Spinal cord (tissue), 10 donors: Measurements from ENCODE around the gene GABARAP. TPM values are rescaled to one million over a fixed set of nuclear protein-coding genes. Genes with fewer than 3 reads are reported as not detected.

Source experiments
- DNase-seq, 6 donors: peaks; one replicate each; pipeline versions ENCODE4 v3.0.0 to v3.0.0-alpha.2; 2013 to 2015; ENCODE audit warnings: low spot score in 6 of 6, low read depth in 4 of 6
- H3K27ac ChIP-seq: one replicate; pipeline ENCODE4 v1.5.1; 2013; ENCODE audit warnings: low read depth, low read length, control low read depth
- H3K27me3 ChIP-seq: one replicate; pipeline ENCODE4 v1.6.1; 2013; ENCODE audit warnings: low read length; ENCODE audit not compliant: control insufficient read depth, insufficient read depth
- H3K36me3 ChIP-seq: one replicate; pipeline ENCODE4 v1.6.1; 2013; ENCODE audit warnings: low read length; ENCODE audit not compliant: control insufficient read depth, insufficient read depth
- H3K4me1 ChIP-seq: one replicate; pipeline ENCODE4 v1.6.1; 2013; ENCODE audit warnings: low read length; ENCODE audit not compliant: control insufficient read depth, insufficient read depth
- H3K4me3 ChIP-seq: one replicate; pipeline ENCODE4 v1.5.1; 2013; ENCODE audit warnings: low read depth, low read length, control low read depth
- H3K9me3 ChIP-seq: one replicate; pipeline ENCODE4 v1.6.1; 2013; ENCODE audit warnings: low read length; ENCODE audit not compliant: control insufficient read depth, insufficient read depth
- WGBS: methylation state at CpG from one replicate; pipeline ENCODE4 v1.1.5; 2013; ENCODE audit warnings: missing lambda C conversion rate; ENCODE audit not compliant: insufficient coverage; 5-methylcytosine and 5-hydroxymethylcytosine counted together
- polyA plus RNA-seq, 2 donors: library from polyadenylated mRNA; unstranded; fragments of 120-200 nt; gene quantifications; one replicate each; pipeline ENCODE4 v1.2.1, GENCODE V29; 2013; ENCODE audit not compliant: insufficient read length in 2 of 2
- total RNA-seq, 2 donors: library from RNA; depleted of rRNA in 1 of 2; stranded (reverse); fragments of 120-200 nt in 1 of 2; fragments of >200 nt in 1 of 2; gene quantifications; one replicate each; pipeline versions ENCODE4 v1.2.3 to v1.2.4, GENCODE V29; 2013 to 2014
- donor health status: healthy.

GABARAP gene
- total and polyA plus RNA-seq, 4 donors: 196 to 481 (median 446) TPM

DNA sequence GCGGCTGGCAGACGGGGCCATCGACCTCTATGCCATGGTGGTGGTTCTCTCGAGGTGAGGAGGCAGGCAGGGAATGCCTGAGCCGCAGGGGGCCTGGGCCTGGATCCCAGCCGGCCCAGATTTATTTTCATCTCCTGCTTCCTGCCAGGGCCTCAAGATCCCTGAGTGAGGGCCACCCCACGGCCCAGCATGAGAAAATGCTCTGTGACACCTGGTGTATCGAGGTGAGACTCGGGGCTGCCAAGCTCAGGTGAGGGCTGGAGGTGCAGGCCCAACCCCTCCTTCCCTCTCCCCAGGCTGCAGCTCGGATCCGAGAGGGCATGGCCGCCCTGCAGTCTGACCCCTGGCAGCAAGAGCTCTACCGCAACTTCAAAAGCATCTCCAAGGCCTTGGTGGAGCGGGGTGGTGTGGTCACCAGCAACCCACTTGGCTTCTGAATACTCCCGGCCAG is 17.6 kb downstream of the GABARAP start:
- WGBS: 72% methylated on average over 12 of the region's 15 CpGs
- H3K27ac ChIP-seq: no peak overlapping the region
- no peak for DNase-seq

DNA sequence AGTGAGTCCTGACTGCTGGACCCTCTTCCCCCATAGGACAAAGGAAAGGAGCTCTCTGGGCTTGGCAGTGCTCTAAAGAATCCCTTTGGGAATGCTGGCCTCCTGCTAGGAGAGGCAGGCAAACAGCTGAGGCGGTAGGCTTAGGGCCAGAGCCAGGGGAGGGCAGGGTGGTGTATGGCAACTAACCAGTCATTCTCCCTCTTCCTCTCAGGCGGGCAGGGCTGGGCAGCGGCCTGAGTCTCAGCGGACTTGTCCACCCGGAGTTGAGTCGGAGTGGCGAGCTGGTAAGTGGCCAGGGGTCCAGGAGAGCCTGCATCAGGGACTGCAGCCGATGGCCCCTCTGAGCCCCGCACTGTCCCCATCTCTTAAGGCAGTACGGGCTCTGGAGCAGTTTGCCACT is 18.1 kb downstream of the GABARAP start:
- no peak for DNase-seq

More for the DNA sequence above, 17.6 kb downstream of the GABARAP start:
- Histone ChIP-seq H3K4me1 (peaks cover 27% of the 10 kb centered on the region), H3K27me3 (no peaks in the 10 kb centered on the region), H3K36me3 (peaks cover 93% of the 10 kb centered on the region), H3K4me3 (no peak overlapping the region), H3K9me3 (no peaks in the 10 kb centered on the region)

DNA sequence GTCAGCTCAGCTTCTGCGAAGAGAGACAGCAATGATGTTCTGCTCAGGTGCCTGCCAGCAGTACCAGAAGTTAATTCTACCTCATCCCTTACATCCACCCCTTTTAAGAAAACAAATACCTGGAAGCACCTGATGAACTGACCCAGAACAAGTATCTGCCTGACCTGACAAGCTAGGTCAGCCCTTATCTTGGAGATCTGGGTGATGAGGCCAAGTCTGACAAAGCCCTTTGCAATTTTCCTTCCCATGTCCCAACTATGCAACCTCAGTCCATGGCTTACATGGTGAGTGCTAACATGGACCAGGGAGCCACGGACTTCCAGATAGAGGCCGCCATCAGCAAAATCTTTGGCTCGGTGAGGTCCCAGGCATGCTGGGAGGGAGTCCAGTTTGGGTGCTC is 18.9 kb downstream of the GABARAP start:
- DNase-seq: no peak
- no peak overlapping the region for H3K27ac ChIP-seq
- WGBS: 75% methylated on average over 4 of the region's 4 CpGs

More for the DNA sequence above, 18.1 kb downstream of the GABARAP start:
- no CpG with 5 or more reads among the region's 10 CpGs for WGBS
- Histone ChIP-seq H3K9me3 (no peaks in the 10 kb centered on the region), H3K4me3 (no peak overlapping the region), H3K36me3 (peaks cover 87% of the 10 kb centered on the region), H3K4me1 (peaks cover 33% of the 10 kb centered on the region), H3K27ac (no peak overlapping the region), H3K27me3 (no peaks in the 10 kb centered on the region)

DNA sequence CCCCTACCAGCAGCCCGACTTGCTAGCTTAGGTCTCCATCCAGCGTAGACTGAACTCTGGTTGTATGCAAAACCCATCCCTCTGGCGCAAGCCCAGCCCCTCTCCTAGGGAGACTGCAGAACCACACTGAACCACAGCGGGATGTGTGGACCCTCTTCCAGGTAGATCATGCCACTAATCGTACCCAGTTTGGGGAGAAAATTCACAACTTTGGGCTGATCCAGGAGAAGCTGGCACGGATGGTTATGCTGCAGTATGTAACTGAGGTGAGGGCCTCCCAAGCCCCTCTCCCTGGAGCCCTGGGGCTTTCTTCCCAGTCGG is 19.3 kb downstream of the GABARAP start:
- WGBS: 83% methylated on average over 5 of the region's 7 CpGs
- H3K36me3 ChIP-seq: peaks cover 75% of the 10 kb centered on the region

More for the DNA sequence above, 18.9 kb downstream of the GABARAP start:
- H3K36me3 ChIP-seq: peaks cover 80% of the 10 kb centered on the region
- H3K9me3 ChIP-seq: no peaks in the 10 kb centered on the region
- H3K4me3 ChIP-seq: no peak overlapping the region
- no peaks in the 10 kb centered on the region for H3K27me3 ChIP-seq
- peaks cover 40% of the 10 kb centered on the region for H3K4me1 ChIP-seq

DNA sequence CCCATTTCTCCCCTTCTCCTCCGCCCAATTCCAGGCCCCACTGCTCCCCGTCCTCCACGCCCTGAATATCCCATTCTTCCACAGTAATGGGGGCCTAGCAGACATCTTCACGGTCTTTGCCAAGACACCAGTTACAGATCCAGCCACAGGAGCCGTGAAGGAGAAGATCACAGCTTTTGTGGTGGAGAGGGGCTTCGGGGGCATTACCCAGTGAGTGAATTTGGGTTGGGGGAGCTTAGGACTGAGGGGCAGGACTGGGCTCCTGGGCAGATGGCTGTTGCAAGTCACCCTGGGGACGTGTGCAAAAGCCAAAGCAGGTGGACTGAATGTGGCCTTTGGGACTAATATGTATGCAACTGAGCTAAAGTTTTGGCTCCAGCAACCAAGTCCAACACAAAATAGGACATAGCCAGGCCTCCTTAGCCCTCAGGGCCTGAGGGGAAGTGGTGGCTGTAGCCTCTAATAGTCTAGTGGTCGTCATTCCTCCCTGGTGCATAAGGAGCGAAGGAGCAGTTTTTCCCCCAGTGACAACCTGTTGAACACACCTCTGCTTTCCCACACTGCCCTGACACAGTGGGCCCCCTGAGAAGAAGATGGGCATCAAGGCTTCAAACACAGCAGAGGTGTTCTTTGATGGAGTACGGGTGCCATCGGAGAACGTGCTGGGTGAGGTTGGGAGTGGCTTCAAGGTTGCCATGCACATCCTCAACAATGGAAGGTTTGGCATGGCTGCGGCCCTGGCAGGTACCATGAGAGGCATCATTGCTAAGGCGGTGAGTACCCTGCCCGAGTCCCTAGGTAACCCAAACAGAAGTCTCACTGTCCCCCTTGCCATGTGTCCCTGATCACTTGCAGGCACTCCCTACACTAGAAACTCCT is 19.9 kb downstream of the GABARAP start:
- no peak overlapping the region for H3K4me3 ChIP-seq
- WGBS: 84% methylated on average over 10 of the region's 15 CpGs
- H3K27me3 ChIP-seq: no peaks in the 10 kb centered on the region
- no peak overlapping the region for H3K27ac ChIP-seq
- H3K9me3 ChIP-seq: no peaks in the 10 kb centered on the region
- H3K4me1 ChIP-seq: peaks cover 49% of the 10 kb centered on the region
- DNase-seq: peak in 1 of 6 donors; percentile 13
- peaks cover 69% of the 10 kb centered on the region for H3K36me3 ChIP-seq

More for the DNA sequence above, 19.3 kb downstream of the GABARAP start:
- Histone ChIP-seq H3K4me3 (no peak overlapping the region), H3K4me1 (peaks cover 44% of the 10 kb centered on the region), H3K9me3 (no peaks in the 10 kb centered on the region), H3K27ac (no peak overlapping the region), H3K27me3 (no peaks in the 10 kb centered on the region)
- no peak for DNase-seq

DNA sequence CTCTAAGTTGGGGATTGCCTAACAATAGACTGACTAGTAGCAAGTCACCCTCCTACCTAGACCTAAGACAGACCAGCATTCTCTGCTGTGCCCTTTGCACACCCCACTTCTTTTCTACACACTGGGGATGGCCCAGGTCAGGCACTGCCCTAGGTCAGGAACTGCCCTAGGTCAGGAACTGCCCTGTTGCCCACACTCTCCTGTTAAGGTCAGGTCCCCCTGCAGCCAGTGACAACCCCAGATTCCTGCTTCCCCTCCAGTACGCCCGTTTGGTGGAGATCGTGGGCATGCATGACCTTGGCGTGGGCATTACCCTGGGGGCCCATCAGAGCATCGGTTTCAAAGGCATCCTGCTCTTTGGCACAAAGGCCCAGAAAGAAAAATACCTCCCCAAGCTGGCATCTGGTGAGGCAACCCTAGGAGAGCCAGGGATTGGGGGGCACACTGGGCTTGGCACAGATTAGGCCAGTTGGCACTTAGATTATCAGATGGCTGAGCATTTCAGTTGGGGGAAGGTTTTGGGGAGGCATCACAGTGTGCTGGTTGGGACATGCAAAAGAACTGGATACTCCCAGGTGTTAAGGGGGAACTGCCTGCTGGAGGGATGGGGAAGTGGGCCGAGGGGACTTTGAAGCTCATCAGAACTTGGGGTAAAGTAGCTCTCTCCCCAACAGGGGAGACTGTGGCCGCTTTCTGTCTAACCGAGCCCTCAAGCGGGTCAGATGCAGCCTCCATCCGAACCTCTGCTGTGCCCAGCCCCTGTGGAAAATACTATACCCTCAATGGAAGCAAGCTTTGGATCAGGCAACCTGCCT is 20.8 kb downstream of the GABARAP start:
- peaks cover 55% of the 10 kb centered on the region for H3K4me1 ChIP-seq
- peak overlapping the region; percentile 69 for H3K4me3 ChIP-seq
- no peaks in the 10 kb centered on the region for H3K9me3 ChIP-seq
- DNase-seq: no peak
- no peaks in the 10 kb centered on the region for H3K27me3 ChIP-seq
- WGBS: 79% methylated on average over 7 of the region's 10 CpGs
- no peak overlapping the region for H3K27ac ChIP-seq
- peaks cover 61% of the 10 kb centered on the region for H3K36me3 ChIP-seq

DNA sequence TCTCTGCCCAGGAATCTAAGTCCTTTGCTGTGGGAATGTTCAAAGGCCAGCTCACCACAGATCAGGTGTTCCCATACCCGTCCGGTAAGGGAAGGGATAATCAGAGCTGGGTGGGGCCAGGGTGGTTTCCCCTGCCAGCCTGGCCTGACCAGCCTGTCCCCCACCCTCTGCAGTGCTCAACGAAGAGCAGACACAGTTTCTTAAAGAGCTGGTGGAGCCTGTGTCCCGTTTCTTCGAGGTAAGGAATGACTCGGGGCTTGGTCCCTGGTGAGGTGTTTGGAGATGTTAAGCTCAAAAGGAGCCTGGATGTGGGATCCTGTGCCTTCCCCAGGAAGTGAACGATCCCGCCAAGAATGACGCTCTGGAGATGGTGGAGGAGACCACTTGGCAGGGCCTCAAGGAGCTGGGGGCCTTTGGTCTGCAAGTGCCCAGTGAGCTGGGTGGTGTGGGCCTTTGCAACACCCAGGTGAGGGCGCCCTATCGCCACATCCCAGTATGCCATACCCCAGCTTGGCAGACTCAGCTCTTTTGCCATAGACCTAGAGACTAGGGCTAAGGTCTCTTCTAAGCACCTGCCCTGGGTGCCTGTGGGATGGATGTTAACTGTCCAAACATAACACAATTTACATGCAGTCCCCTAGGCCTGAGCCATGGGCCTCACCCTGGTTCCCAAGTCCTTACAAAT is 21.5 kb downstream of the GABARAP start:
- Histone ChIP-seq H3K4me3 (peak overlapping the region; percentile 69), H3K36me3 (peaks cover 53% of the 10 kb centered on the region), H3K27ac (peak overlapping the region; percentile 78), H3K27me3 (no peaks in the 10 kb centered on the region), H3K4me1 (peaks cover 62% of the 10 kb centered on the region), H3K9me3 (no peaks in the 10 kb centered on the region)
- WGBS: 59% methylated on average over 7 of the region's 11 CpGs
- DNase-seq: peak in 1 of 6 donors; percentile 44

DNA sequence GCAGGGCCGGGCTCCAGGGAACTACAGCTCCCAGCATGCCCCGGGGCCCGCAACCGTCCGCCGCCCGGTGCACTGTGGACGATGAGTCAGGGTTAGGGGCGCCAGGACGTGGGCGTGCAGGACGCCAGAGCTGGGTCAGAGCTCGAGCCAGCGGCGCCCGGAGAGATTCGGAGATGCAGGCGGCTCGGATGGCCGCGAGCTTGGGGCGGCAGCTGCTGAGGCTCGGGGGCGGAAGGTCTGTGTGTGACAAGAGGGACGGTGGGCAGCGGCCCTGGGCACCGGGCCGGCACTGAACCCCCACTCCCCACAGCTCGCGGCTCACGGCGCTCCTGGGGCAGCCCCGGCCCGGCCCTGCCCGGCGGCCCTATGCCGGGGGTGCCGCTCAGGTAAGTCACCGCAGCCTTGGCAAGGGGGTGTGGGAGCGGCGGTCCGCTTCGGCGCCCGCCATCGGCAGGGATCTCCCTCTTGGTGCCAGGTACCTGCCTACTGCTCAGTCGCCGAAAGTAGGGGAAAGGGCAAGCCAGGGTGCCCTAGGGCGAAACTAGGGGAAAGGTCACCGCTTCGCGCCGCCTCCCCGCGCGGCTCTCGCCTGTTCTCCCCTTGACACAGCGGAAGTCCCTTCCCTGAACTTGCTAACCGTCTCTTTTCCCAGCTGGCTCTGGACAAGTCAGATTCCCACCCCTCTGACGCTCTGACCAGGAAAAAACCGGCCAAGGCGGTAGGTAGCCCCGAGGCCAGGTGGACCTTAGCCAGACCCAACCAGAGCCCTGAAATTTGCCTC is 22.2 kb downstream of the GABARAP start, which contains the start of the genes ACADVL and DLG4:
Gene ACADVL, plus strand, starts transcription at position 127 of the 781 bp plus-strand sequence. Its CDS starts 47 bp downstream, at position 174.
Gene DLG4, minus strand, starts transcription at position 25 of the 781 bp plus-strand sequence.
- DNase-seq: peak in 4 of 6 donors; percentile 80 to 96 (median 88)
- Histone ChIP-seq H3K36me3 (peaks cover 46% of the 10 kb centered on the region), H3K27ac (peak within 1 kb of the TSS; percentile 78), H3K4me1 (peaks cover 69% of the 10 kb centered on the region), H3K27me3 (no peaks in the 10 kb centered on the region), H3K9me3 (no peaks in the 10 kb centered on the region), H3K4me3 (peak within 1 kb of the TSS; percentile 69)
- under 1% methylated on average over 63 of the region's 63 CpGs for WGBS
